GM18870 (cell line): ENCODE measurements around the gene AKAP10.
"Not testable (repeated sequence)": the region's sequence is repeated elsewhere in the genome, so short reads cannot be mapped to it uniquely, and the experiment has no call there.

ENCODE experiments used
- ATAC-seq: cut with Tn5 transposase; IDR thresholded peaks from one replicate; pipeline ENCODE4 v1.9.1; 2021; ENCODE audit warnings: moderate library complexity; ENCODE audit not compliant: unreplicated experiment

The AKAP10 gene

GRCh38 chr17:19873346-19873745 lies 104.3 kb downstream of the AKAP10 start:
- ATAC-seq, result no peak

GRCh38 chr17:19868079-19868395 lies 109.6 kb downstream of the AKAP10 start:
- no peak for ATAC-seq

GRCh38 chr17:19867329-19868078 lies 110.1 kb downstream of the AKAP10 start, which contains the start of gene ULK2:
TSS of gene ULK2 (minus strand) at chr17:19867936. CDS start at chr17:19867417, 519 bp downstream.
- ATAC-seq, result no peak

GRCh38 chr17:19867079-19867328 lies 110.6 kb downstream of the AKAP10 start:
- no peak for ATAC-seq

GRCh38 chr17:19865021-19865420 lies 112.6 kb downstream of the AKAP10 start:
- no peak for ATAC-seq

GRCh38 chr17:19860647-19861177 lies 116.9 kb downstream of the AKAP10 start:
- not testable (repeated sequence) for ATAC-seq

- ATAC-seq, result no peak
Measured at GRCh38 chr17:19857640-19858039, 120.0 kb downstream of the AKAP10 start.
